Measurements from ENCODE around the gene CENPW.

The CENPW gene

DNA sequence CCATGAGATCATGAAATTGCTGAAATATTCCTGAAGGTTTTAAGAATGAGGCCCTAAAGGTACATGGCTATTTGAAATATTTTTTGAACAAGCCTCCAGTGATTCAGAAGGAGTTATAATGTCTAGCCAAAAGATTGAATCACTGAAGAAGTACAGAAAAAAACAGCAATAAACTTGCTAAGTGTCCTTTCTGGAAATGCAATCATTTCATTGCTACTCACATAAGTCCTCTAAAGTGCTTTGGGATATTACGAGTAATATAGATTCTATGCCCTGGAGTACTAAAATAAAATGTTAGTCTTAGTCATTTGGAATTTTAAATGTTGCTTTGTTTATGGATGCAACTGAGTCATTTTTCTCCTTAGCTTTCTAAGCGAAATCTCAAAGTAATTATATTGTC lies 32.7 kb downstream of the CENPW start:
- CTCF ChIA-PET = no interaction called here
- H3K4me1 ChIP-seq (ENCODE audit: control insufficient read depth, insufficient read depth, low read length) = no peaks in the 10 kb centered on the region
- H3K27ac ChIP-seq (ENCODE audit: extremely low read depth, low read depth, low read length) = no peak overlapping the region
- TF ChIP-seq ZFP3 (tag by site-specific recombination; IDR thresholded peaks at IDR 0.05; ENCODE audit: low read depth) = no peak
- no peak for TF ChIP-seq ZNF132 (tag by site-specific recombination; IDR thresholded peaks at IDR 0.05; ENCODE audit: borderline replicate concordance)
- TF ChIP-seq SALL2 (tag by site-specific recombination; IDR thresholded peaks at IDR 0.05; ENCODE audit: borderline replicate concordance) = no peak
- no peak for TF ChIP-seq ZNF792 (tag by site-specific recombination; IDR thresholded peaks at IDR 0.05)
- TF ChIP-seq KLF8 (tag by site-specific recombination; IDR thresholded peaks at IDR 0.05) = no peak
- no peak for TF ChIP-seq ZNF571 (tag by site-specific recombination; IDR thresholded peaks at IDR 0.05)
- no peak for TF ChIP-seq ZNF48 (tag by site-specific recombination; IDR thresholded peaks at IDR 0.05)
- TF ChIP-seq ZBTB48 (tag by site-specific recombination; IDR thresholded peaks at IDR 0.05) = no peak
- no peak for TF ChIP-seq KLF7 (tag by site-specific recombination; IDR thresholded peaks at IDR 0.05; ENCODE audit: borderline replicate concordance)
- TF ChIP-seq ZNF514 (tag by site-specific recombination; IDR thresholded peaks at IDR 0.05) = no peak
- TF ChIP-seq ZBTB20 (tag by site-specific recombination; IDR thresholded peaks at IDR 0.05) = no peak
- TF ChIP-seq ZNF423 (tag by site-specific recombination; IDR thresholded peaks at IDR 0.05) = no peak
- no peak for TF ChIP-seq KLF9 (tag by site-specific recombination; IDR thresholded peaks at IDR 0.05; ENCODE audit: low read depth)
- TF ChIP-seq, protein P1, sequence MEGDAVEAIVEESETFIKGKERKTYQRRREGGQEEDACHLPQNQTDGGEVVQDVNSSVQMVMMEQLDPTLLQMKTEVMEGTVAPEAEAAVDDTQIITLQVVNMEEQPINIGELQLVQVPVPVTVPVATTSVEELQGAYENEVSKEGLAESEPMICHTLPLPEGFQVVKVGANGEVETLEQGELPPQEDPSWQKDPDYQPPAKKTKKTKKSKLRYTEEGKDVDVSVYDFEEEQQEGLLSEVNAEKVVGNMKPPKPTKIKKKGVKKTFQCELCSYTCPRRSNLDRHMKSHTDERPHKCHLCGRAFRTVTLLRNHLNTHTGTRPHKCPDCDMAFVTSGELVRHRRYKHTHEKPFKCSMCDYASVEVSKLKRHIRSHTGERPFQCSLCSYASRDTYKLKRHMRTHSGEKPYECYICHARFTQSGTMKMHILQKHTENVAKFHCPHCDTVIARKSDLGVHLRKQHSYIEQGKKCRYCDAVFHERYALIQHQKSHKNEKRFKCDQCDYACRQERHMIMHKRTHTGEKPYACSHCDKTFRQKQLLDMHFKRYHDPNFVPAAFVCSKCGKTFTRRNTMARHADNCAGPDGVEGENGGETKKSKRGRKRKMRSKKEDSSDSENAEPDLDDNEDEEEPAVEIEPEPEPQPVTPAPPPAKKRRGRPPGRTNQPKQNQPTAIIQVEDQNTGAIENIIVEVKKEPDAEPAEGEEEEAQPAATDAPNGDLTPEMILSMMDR (tag by site-specific recombination; IDR thresholded peaks at IDR 0.05) = no peak
- no peak for TF ChIP-seq ZNF416 (tag by site-specific recombination; IDR thresholded peaks at IDR 0.05)
- TF ChIP-seq, protein P2, sequence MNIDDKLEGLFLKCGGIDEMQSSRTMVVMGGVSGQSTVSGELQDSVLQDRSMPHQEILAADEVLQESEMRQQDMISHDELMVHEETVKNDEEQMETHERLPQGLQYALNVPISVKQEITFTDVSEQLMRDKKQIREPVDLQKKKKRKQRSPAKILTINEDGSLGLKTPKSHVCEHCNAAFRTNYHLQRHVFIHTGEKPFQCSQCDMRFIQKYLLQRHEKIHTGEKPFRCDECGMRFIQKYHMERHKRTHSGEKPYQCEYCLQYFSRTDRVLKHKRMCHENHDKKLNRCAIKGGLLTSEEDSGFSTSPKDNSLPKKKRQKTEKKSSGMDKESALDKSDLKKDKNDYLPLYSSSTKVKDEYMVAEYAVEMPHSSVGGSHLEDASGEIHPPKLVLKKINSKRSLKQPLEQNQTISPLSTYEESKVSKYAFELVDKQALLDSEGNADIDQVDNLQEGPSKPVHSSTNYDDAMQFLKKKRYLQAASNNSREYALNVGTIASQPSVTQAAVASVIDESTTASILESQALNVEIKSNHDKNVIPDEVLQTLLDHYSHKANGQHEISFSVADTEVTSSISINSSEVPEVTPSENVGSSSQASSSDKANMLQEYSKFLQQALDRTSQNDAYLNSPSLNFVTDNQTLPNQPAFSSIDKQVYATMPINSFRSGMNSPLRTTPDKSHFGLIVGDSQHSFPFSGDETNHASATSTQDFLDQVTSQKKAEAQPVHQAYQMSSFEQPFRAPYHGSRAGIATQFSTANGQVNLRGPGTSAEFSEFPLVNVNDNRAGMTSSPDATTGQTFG (tag by site-specific recombination; IDR thresholded peaks at IDR 0.05; ENCODE audit: borderline replicate concordance) = no peak
- TF ChIP-seq GLI2 (tag by site-specific recombination; IDR thresholded peaks at IDR 0.05; ENCODE audit: borderline replicate concordance, low read depth) = no peak
- TF ChIP-seq BCL11A (tag by site-specific recombination; IDR thresholded peaks at IDR 0.05; ENCODE audit: low read depth) = no peak
- TF ChIP-seq SP3 (tag by site-specific recombination; IDR thresholded peaks at IDR 0.05) = no peak
- no peak for TF ChIP-seq ZNF664 (tag by site-specific recombination; IDR thresholded peaks at IDR 0.05)
- POLR2A ChIA-PET = no interaction called here
- H3K9me3 ChIP-seq (ENCODE audit: control insufficient read depth, insufficient read depth, low read depth, low read length) = no peaks in the 10 kb centered on the region
- H3K36me3 ChIP-seq (ENCODE audit: control insufficient read depth in 2 of 2, insufficient read depth in 1 of 2, low read length in 2 of 2) = no peaks in the 10 kb centered on the region; a peak in 1 of 3 replicates
- H3K4me3 ChIP-seq (ENCODE audit: low read depth, low read length) = no peak overlapping the region

DNA sequence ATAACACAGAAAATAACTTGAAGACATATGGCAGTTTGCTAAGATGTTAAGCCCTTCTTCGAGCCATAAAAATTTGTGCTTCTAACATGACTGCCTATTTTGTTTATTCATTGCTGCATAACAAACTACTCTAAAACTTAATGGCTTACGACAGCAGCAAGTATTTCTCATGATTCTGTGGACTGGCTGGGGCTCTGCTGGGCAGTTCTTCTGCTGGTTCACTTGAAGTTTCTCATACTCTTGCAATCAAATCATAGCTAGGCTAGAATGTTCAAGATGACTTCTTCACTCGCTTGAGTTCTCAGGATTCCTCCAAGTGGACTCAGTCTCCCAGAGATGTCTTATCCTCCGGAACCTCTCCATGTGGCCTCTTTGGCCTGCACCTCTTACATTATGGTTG lies 33.4 kb downstream of the CENPW start:
- ChIA-PET POLR2A (no interaction called here), CTCF (interaction anchor here (2.5 kb wide), 1 partner anchor 12 kb away, joined by 12 read pairs; no protein-coding TSS in a partner anchor)
- TF ChIP-seq IKZF3 (tag by site-specific recombination; IDR thresholded peaks at IDR 0.05) (no peak), ZNF19 (tag by site-specific recombination; IDR thresholded peaks at IDR 0.05; ENCODE audit: low read depth) (no peak), ZNF48 (tag by site-specific recombination; IDR thresholded peaks at IDR 0.05) (no peak), ZNF777 (tag by site-specific recombination; IDR thresholded peaks at IDR 0.05; ENCODE audit: borderline replicate concordance) (no peak), ZNF610 (tag by site-specific recombination; IDR thresholded peaks at IDR 0.05; ENCODE audit: borderline replicate concordance) (no peak), ZNF394 (tag by site-specific recombination; IDR thresholded peaks at IDR 0.05; ENCODE audit: borderline replicate concordance) (no peak), GLIS2 (tag by site-specific recombination; IDR thresholded peaks at IDR 0.05) (no peak), ZBTB21 (tag by site-specific recombination; IDR thresholded peaks at IDR 0.05) (no peak), ZBTB1 (tag by site-specific recombination; IDR thresholded peaks at IDR 0.05) (no peak)
- TF ChIP-seq, protein P3, sequence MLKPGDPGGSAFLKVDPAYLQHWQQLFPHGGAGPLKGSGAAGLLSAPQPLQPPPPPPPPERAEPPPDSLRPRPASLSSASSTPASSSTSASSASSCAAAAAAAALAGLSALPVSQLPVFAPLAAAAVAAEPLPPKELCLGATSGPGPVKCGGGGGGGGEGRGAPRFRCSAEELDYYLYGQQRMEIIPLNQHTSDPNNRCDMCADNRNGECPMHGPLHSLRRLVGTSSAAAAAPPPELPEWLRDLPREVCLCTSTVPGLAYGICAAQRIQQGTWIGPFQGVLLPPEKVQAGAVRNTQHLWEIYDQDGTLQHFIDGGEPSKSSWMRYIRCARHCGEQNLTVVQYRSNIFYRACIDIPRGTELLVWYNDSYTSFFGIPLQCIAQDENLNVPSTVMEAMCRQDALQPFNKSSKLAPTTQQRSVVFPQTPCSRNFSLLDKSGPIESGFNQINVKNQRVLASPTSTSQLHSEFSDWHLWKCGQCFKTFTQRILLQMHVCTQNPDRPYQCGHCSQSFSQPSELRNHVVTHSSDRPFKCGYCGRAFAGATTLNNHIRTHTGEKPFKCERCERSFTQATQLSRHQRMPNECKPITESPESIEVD (tag by site-specific recombination; IDR thresholded peaks at IDR 0.05) = no peak
- TF ChIP-seq, protein P4, sequence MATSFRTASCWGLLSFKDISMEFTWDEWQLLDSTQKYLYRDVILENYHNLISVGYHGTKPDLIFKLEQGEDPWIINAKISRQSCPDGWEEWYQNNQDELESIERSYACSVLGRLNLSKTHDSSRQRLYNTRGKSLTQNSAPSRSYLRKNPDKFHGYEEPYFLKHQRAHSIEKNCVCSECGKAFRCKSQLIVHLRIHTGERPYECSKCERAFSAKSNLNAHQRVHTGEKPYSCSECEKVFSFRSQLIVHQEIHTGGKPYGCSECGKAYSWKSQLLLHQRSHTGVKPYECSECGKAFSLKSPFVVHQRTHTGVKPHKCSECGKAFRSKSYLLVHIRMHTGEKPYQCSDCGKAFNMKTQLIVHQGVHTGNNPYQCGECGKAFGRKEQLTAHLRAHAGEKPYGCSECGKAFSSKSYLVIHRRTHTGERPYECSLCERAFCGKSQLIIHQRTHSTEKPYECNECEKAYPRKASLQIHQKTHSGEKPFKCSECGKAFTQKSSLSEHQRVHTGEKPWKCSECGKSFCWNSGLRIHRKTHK (tag by site-specific recombination; IDR thresholded peaks at IDR 0.05) = no peak

More for the DNA sequence above, 33.4 kb downstream of the CENPW start:
- no peaks in the 10 kb centered on the region for H3K4me1 ChIP-seq (ENCODE audit: control insufficient read depth, insufficient read depth, low read length)
- no peaks in the 10 kb centered on the region for H3K9me3 ChIP-seq (ENCODE audit: control insufficient read depth, insufficient read depth, low read depth, low read length)
- no peak overlapping the region for H3K4me3 ChIP-seq (ENCODE audit: low read depth, low read length)
- no peaks in the 10 kb centered on the region; a peak in 1 of 3 replicates for H3K36me3 ChIP-seq (ENCODE audit: control insufficient read depth in 2 of 2, insufficient read depth in 1 of 2, low read length in 2 of 2)
- H3K27ac ChIP-seq (ENCODE audit: extremely low read depth, low read depth, low read length) = no peak overlapping the region
